PC-3 (cell line): ENCODE data around the gene CYP20A1. TPM values are rescaled to one million over a fixed set of nuclear protein-coding genes. Genes with fewer than 3 reads are reported as not detected.
"Not testable (repeated sequence)": the region's sequence is repeated elsewhere in the genome, so short reads cannot be mapped to it uniquely, and the experiment has no call there.

Experiments used
- ATAC-seq: fragments of 200-7000 bp; cut with Tn5 transposase; 2 replicates; pipeline ENCODE4 v1.9.1; 2020; ENCODE audit warnings: mild to moderate bottlenecking, moderate library complexity
- BruUV-seq: library from RNA; stranded (reverse); fragments of 400-500 nt; replicated peaks from 2 replicates; lab custom pipeline; 2021; lab: Mats Ljungman, UMichigan
- CTCF ChIA-PET: fragments of 300-600 bp; sonication (Branson Sonifier 250); formaldehyde crosslinking; loops from one replicate; lab custom pipeline; 2022; ENCODE audit warnings: antibody characterized with exemption; lab: Charles Lee
- POLR2A ChIA-PET: fragments of 300-600 bp; sonication (Branson Sonifier 250); formaldehyde crosslinking; loops from one replicate; lab custom pipeline; 2022; ENCODE audit warnings: antibody characterized with exemption; ENCODE audit not compliant: unreplicated experiment; lab: Charles Lee
- DNase-seq: peaks from one replicate; pipeline ENCODE4 v3.0.0-alpha.2; 2015
- H2AFZ ChIP-seq: fragments of 300-600 bp; sonication (generic); 2 replicates; pipeline ENCODE4 v1.6.0; 2016; ENCODE audit warnings: antibody characterized with exemption, low read length
- H3F3A ChIP-seq: fragments of 300-600 bp; sonication (generic); one replicate; pipeline ENCODE4 v1.6.0; 2017; ENCODE audit warnings: antibody characterized with exemption, low read length, control low read depth, mild to moderate bottlenecking; ENCODE audit not compliant: unreplicated experiment
- H3K27ac ChIP-seq: fragments of 300-600 bp; sonication (generic); 2 replicates; pipeline ENCODE4 v1.5.1; 2016; ENCODE audit warnings: mild to moderate bottlenecking, low read length
- H3K27me3 ChIP-seq: fragments of 300-600 bp; sonication (generic); 2 replicates; pipeline ENCODE4 v1.6.1; 2016; ENCODE audit warnings: low read length, mixed read lengths
- H3K36me3 ChIP-seq: fragments of 300-600 bp; sonication (generic); 2 replicates; pipeline ENCODE4 v1.6.1; 2016; ENCODE audit warnings: low read depth, mixed run types, low read length, mixed read lengths
- H3K4me1 ChIP-seq: fragments of 300-600 bp; sonication (generic); 2 replicates; pipeline ENCODE4 v1.5.1; 2016; ENCODE audit warnings: low read length; ENCODE audit not compliant: insufficient read depth
- H3K4me2 ChIP-seq: fragments of 300-600 bp; sonication (generic); 2 replicates; pipeline ENCODE4 v1.6.0; 2016; ENCODE audit warnings: low read length
- H3K4me3 ChIP-seq: fragments of 300-600 bp; sonication (generic); 2 replicates; pipeline ENCODE4 v1.5.1; 2016; ENCODE audit warnings: mild to moderate bottlenecking, low read length, mixed read lengths
- H3K79me2 ChIP-seq: fragments of 300-600 bp; sonication (generic); 2 replicates; pipeline ENCODE4 v1.6.1; 2017; ENCODE audit warnings: low read length, mixed read lengths
- H3K9ac ChIP-seq: fragments of 300-600 bp; sonication (generic); 2 replicates; pipeline ENCODE4 v1.6.0; 2016; ENCODE audit warnings: mild to moderate bottlenecking, low read length
- H3K9me2 ChIP-seq: fragments of 300-600 bp; sonication (generic); replicated peaks from 2 replicates; pipeline ENCODE4 v1.6.1; 2016; ENCODE audit warnings: mixed run types, low read length, mixed read lengths
- H3K9me3 ChIP-seq: fragments of 300-600 bp; sonication (generic); 2 replicates; pipeline ENCODE4 v1.6.1; 2016; ENCODE audit warnings: low read length, mixed read lengths
- H4K20me1 ChIP-seq: fragments of 300-600 bp; sonication (generic); 2 replicates; pipeline ENCODE4 v1.6.1; 2016; ENCODE audit warnings: low read length, mixed read lengths
- EZH2 ChIP-seq: fragments of 300-600 bp; sonication (generic); IDR thresholded peaks from one replicate; pipeline ENCODE4 v1.6.1; 2017; ENCODE audit warnings: antibody characterized with exemption, mild to moderate bottlenecking, low read length; ENCODE audit not compliant: unreplicated experiment
- EZH2phosphoT487 ChIP-seq: fragments of 300-600 bp; sonication (generic); IDR thresholded peaks from 2 replicates; pipeline ENCODE4 v1.6.1; 2018; ENCODE audit warnings: mild to moderate bottlenecking, antibody characterized with exemption, low read length, borderline replicate concordance
- intact Hi-C: fragments of 100-400 bp; cut with micrococcal nuclease; formaldehyde crosslinking; loops from 2 replicates; pipeline ENCODE4 v1.9.0; 2023
- total RNA-seq: library from RNA; depleted of rRNA; stranded (reverse); fragments of >200 nt; gene quantifications from 2 replicates; pipeline ENCODE4 v1.2.3, GENCODE V29; 2014
- TF ChIP-seq, protein P1 (sequence below): fragments of 300-600 bp; sonication (generic); conservative IDR thresholded peaks from 2 replicates; pipeline ENCODE4 v1.5.1; 2017; ENCODE audit warnings: antibody characterized with exemption, low read depth, mild to moderate bottlenecking, low read length

The CYP20A1 gene
- total RNA-seq, 1 experiment from 2014 or later, result 14.1 TPM

DNA sequence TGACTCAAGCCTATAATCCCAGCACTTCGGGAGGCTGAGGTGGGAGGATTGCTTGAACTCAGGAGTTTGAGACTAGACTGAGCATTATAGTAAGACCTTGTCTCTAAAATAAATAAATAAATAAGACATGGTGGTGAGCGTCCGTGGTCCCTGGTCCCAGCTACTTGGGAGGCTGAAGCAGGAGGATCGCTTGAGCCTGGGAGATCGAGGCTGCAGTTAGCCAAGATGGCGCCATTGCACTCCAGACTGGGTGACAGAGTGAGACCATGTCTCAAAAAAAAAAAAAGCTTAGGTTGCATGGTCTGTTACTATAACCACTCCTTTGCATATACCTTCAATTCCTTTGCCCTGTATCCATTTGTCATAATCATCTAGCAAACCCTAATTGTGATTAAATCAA is 3.7 kb downstream of the CYP20A1 start:
- H3K4me2 ChIP-seq, result no peak overlapping the region
- H2AFZ ChIP-seq, result no peak overlapping the region
- DNase-seq (no peak), ATAC-seq (no peak)
- H3K36me3 ChIP-seq, result 0 out of 2 replicates have a peak, but pooled peaks cover 2% of the 10 kb centered on the region
- intact Hi-C loops, result no loop called here
- no peak overlapping the region for H3K9ac ChIP-seq
- BruUV-seq, result no TSS peak
- H3K79me2 ChIP-seq, result peaks cover 35% of the 10 kb centered on the region
- ChIA-PET POLR2A (no interaction called here), CTCF (no interaction called here)
- no peaks in the 10 kb centered on the region for H3F3A ChIP-seq
- H3K9me3 ChIP-seq, result no peaks in the 10 kb centered on the region
- no peak overlapping the region for H3K27ac ChIP-seq
- H3K4me3 ChIP-seq, result no peak overlapping the region
- TF ChIP-seq EZH2 (no peak), EZH2phosphoT487 (no peak)
- TF ChIP-seq, protein P1, sequence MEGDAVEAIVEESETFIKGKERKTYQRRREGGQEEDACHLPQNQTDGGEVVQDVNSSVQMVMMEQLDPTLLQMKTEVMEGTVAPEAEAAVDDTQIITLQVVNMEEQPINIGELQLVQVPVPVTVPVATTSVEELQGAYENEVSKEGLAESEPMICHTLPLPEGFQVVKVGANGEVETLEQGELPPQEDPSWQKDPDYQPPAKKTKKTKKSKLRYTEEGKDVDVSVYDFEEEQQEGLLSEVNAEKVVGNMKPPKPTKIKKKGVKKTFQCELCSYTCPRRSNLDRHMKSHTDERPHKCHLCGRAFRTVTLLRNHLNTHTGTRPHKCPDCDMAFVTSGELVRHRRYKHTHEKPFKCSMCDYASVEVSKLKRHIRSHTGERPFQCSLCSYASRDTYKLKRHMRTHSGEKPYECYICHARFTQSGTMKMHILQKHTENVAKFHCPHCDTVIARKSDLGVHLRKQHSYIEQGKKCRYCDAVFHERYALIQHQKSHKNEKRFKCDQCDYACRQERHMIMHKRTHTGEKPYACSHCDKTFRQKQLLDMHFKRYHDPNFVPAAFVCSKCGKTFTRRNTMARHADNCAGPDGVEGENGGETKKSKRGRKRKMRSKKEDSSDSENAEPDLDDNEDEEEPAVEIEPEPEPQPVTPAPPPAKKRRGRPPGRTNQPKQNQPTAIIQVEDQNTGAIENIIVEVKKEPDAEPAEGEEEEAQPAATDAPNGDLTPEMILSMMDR, result no peak
- H3K4me1 ChIP-seq, result peaks cover 16% of the 10 kb centered on the region
- H3K27me3 ChIP-seq, result no peaks in the 10 kb centered on the region
- H3K9me2 ChIP-seq, result no peaks in the 10 kb centered on the region
- H4K20me1 ChIP-seq, result no peaks in the 10 kb centered on the region

DNA sequence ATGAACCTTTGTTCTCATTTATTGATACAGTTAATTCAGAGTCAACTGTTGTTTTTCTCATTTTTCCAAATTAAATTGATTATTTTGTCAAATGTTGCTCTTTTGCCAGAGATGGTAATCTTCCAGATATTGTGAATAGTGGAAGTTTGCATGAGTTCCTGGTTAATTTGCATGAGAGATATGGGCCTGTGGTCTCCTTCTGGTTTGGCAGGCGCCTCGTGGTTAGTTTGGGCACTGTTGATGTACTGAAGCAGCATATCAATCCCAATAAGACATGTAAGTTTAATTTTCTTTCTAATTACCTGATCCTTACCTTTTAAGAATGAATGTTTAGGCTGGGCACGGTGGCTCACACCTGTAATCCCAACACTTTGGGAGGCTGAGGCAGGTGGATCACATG is 7.8 kb downstream of the CYP20A1 start:
- no peak overlapping the region for H2AFZ ChIP-seq
- H3K79me2 ChIP-seq, result peaks cover 12% of the 10 kb centered on the region
- ATAC-seq (no peak), DNase-seq (no peak)
- TF ChIP-seq EZH2, result no peak
- CTCF ChIA-PET, result no interaction called here
- no peak overlapping the region for H3K9ac ChIP-seq
- no peaks in the 10 kb centered on the region for H4K20me1 ChIP-seq
- H3K4me1 ChIP-seq, result no peaks in the 10 kb centered on the region
- H3K4me3 ChIP-seq, result no peak overlapping the region
- H3K27ac ChIP-seq, result no peak overlapping the region
- no peaks in the 10 kb centered on the region for H3F3A ChIP-seq
- 0 out of 2 replicates have a peak, but pooled peaks cover 2% of the 10 kb centered on the region for H3K36me3 ChIP-seq
- no peaks in the 10 kb centered on the region for H3K9me2 ChIP-seq
- H3K4me2 ChIP-seq, result no peak overlapping the region
- intact Hi-C loops, result no loop called here
- no peaks in the 10 kb centered on the region for H3K27me3 ChIP-seq
- no TSS peak for BruUV-seq
- POLR2A ChIA-PET, result no interaction called here
- no peaks in the 10 kb centered on the region for H3K9me3 ChIP-seq

DNA sequence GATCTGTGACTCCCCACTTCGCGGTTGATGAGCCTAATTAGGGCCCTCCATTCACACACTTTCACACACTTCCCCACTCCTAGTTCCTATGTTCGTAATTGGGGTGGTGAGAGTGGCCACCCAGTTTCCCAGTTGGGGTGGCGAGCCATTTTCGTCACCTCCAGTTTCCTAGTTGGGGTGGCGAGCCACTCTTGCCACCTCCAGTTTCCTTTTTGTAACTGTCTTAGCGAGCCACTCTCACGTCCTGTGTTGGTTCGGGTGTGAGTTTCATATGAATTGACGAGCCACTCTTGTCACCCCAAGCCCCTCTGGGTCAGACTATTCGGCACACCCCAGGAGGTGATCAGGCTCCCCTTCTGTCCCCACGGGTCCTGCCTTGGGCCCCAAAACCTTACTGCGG is 14.0 kb downstream of the CYP20A1 start:
- no peak overlapping the region for H3K9ac ChIP-seq
- H3K4me1 ChIP-seq, result no peaks in the 10 kb centered on the region
- no peak for ATAC-seq
- no peak for TF ChIP-seq EZH2
- TF ChIP-seq, protein P1, result no peak
- no peak for TF ChIP-seq EZH2phosphoT487
- no peaks in the 10 kb centered on the region for H3K9me2 ChIP-seq
- no peaks in the 10 kb centered on the region for H3F3A ChIP-seq
- no peak overlapping the region for H3K27ac ChIP-seq
- H3K79me2 ChIP-seq, result no peaks in the 10 kb centered on the region
- no peaks in the 10 kb centered on the region for H4K20me1 ChIP-seq
- CTCF ChIA-PET, result no interaction called here
- BruUV-seq, result no TSS peak
- peaks cover 23% of the 10 kb centered on the region for H3K36me3 ChIP-seq
- no peak overlapping the region for H3K4me3 ChIP-seq
- H2AFZ ChIP-seq, result no peak overlapping the region
- POLR2A ChIA-PET, result no interaction called here
- H3K27me3 ChIP-seq, result no peaks in the 10 kb centered on the region
- intact Hi-C loops, result no loop called here
- H3K4me2 ChIP-seq, result no peak overlapping the region
- DNase-seq, result no peak
- H3K9me3 ChIP-seq, result no peaks in the 10 kb centered on the region

DNA sequence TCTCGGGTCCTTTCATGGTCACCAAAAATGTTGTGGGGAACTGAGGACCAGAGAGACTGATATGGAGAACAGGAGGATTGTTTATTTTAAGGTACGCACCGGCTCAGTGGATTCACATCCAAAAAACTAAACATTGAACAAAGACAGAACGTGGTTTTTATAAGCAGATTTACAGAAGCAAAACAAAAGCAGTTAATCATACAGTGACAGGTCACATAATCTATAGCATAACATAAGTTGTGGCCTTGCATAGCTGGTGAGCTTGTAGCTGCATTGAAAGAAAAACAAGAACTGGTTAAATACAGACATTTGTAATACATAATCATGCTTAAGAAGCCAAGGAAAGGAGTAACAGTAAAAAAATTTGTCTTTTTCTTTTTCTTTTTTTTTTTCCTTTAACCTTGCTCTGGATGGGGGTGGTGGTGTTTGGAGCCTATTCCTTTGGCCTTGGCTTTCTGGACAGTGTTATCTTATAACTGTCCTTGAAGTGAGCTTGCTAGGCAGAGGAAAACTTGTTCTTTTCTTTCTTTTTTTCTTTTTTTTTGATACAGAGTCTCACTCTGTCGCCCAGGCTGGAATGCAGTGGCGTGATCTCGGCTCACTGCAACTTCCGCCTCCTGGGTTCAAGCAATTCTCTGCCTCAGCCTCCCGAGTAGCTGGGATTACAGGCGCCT is 14.7 kb downstream of the CYP20A1 start:
- H3K4me2 ChIP-seq, POLR2A ChIA-PET, H3K9me2 ChIP-seq, H2AFZ ChIP-seq, ATAC-seq, intact Hi-C loops, H3K27me3 ChIP-seq, H3K79me2 ChIP-seq, CTCF ChIA-PET, H3K4me3 ChIP-seq, H3K9ac ChIP-seq, H4K20me1 ChIP-seq, DNase-seq, H3K27ac ChIP-seq, H3K4me1 ChIP-seq, H3F3A ChIP-seq, BruUV-seq, H3K9me3 ChIP-seq: not testable (repeated sequence)
- peaks cover 23% of the 10 kb centered on the region for H3K36me3 ChIP-seq
